IMR-90 (cell line): ENCODE data around the gene C17orf50. TPM values are rescaled to one million over a fixed set of nuclear protein-coding genes. Genes with fewer than 3 reads are reported as not detected.

Experiments used
- ATAC-seq: fragments of 200-7000 bp; cut with Tn5 transposase; 2 replicates; pipeline ENCODE4 v1.9.1; 2020; ENCODE audit warnings: low read depth, mild to moderate bottlenecking, moderate library complexity
- BruUV-seq: library from RNA; stranded (reverse); fragments of 400-500 nt; replicated peaks from 2 replicates; lab custom pipeline; 2021; lab: Mats Ljungman, UMichigan
- CTCF ChIA-PET: fragments of 300-600 bp; formaldehyde crosslinking; extraction: SDS; loops from one replicate; lab custom pipeline; 2021; ENCODE audit warnings: antibody characterized with exemption; lab: Yijun Ruan, JAX
- POLR2A ChIA-PET: fragments of 300-600 bp; sonication (Branson Sonifier 250); formaldehyde crosslinking; loops from one replicate; lab custom pipeline; 2022; ENCODE audit warnings: antibody characterized with exemption; ENCODE audit not compliant: unreplicated experiment; lab: Charles Lee
- DNase-seq: peaks from one replicate; pipeline ENCODE4 v3.0.0; 2013
- H2AFZ ChIP-seq: replicated peaks from 2 replicates; pipeline ENCODE3; 2013; ENCODE audit warnings: low read length, mild to moderate bottlenecking; ENCODE audit not compliant: poor library complexity
- H2AK5ac ChIP-seq: 2 replicates; pipeline ENCODE4 v1.6.1; 2013; ENCODE audit warnings: low read depth, low read length, inconsistent platforms
- H2AK9ac ChIP-seq: replicated peaks from 2 replicates; pipeline ENCODE3; 2013; ENCODE audit warnings: mild to moderate bottlenecking, low read depth, low read length, moderate library complexity; ENCODE audit not compliant: poor library complexity
- H2BK120ac ChIP-seq: 2 replicates; pipeline ENCODE4 v1.6.1; 2013; ENCODE audit warnings: low read depth, low read length, inconsistent platforms
- H2BK15ac ChIP-seq: 3 replicates; pipeline ENCODE4 v1.6.1; 2013; ENCODE audit warnings: low read depth, low read length, inconsistent platforms
- H2BK20ac ChIP-seq: 2 replicates; pipeline ENCODE4 v1.6.1; 2013; ENCODE audit warnings: low read depth, mild to moderate bottlenecking, inconsistent platforms, low read length, moderate library complexity
- H2BK5ac ChIP-seq: 2 replicates; pipeline ENCODE4 v1.6.1; 2013; ENCODE audit warnings: mild to moderate bottlenecking, low read depth, low read length, inconsistent platforms; ENCODE audit not compliant: poor library complexity, severe bottlenecking
- H3K14ac ChIP-seq: replicated peaks from 2 replicates; pipeline ENCODE4 v1.6.1; 2013; ENCODE audit warnings: low read depth, low read length, inconsistent platforms
- H3K18ac ChIP-seq: 2 replicates; pipeline ENCODE4 v1.6.1; 2013; ENCODE audit warnings: low read depth, low read length, control low read depth
- H3K23ac ChIP-seq: 2 replicates; pipeline ENCODE4 v1.6.1; 2013; ENCODE audit warnings: low read depth, low read length, inconsistent platforms
- H3K27ac ChIP-seq: 2 replicates; pipeline ENCODE4 v1.5.1; 2013; ENCODE audit warnings: mild to moderate bottlenecking, control low read depth, low read length; ENCODE audit not compliant: insufficient read depth
- H3K27me3 ChIP-seq: 2 replicates; pipeline ENCODE4 v1.6.1; 2013; ENCODE audit warnings: low read length; ENCODE audit not compliant: control insufficient read depth, insufficient read depth
- H3K36me3 ChIP-seq: 2 replicates; pipeline ENCODE4 v1.6.1; 2013; ENCODE audit warnings: low read length, mixed read lengths; ENCODE audit not compliant: control insufficient read depth, insufficient read depth
- H3K4ac ChIP-seq: 2 replicates; pipeline ENCODE4 v1.6.1; 2013; ENCODE audit warnings: low read depth, low read length, inconsistent platforms
- H3K4me1 ChIP-seq: 2 replicates; pipeline ENCODE4 v1.6.1; 2013; ENCODE audit warnings: low read length, mixed read lengths; ENCODE audit not compliant: control insufficient read depth, insufficient read depth
- H3K4me2 ChIP-seq: 2 replicates; pipeline ENCODE4 v1.6.1; 2013; ENCODE audit warnings: low read depth, mild to moderate bottlenecking, control low read depth, low read length, moderate library complexity
- H3K4me3 ChIP-seq: 2 replicates; pipeline ENCODE4 v1.5.1; 2013; ENCODE audit warnings: low read depth, mild to moderate bottlenecking, control low read depth, low read length, moderate library complexity; ENCODE audit not compliant: insufficient read depth
- H3K56ac ChIP-seq: 2 replicates; pipeline ENCODE4 v1.6.1; 2013; ENCODE audit warnings: low read length, inconsistent platforms; ENCODE audit not compliant: insufficient read depth; ENCODE audit errors: extremely low read depth
- H3K79me1 ChIP-seq, 2 experiments: 2 replicates each; pipeline ENCODE4 v1.6.1; 2013; ENCODE audit warnings: low read length in 2 of 2, inconsistent platforms in 1 of 2, low read depth in 1 of 2
- H3K9ac ChIP-seq: 2 replicates; pipeline ENCODE4 v1.6.1; 2013; ENCODE audit warnings: low read depth, low read length, control low read depth
- H3K9me1 ChIP-seq: 2 replicates; pipeline ENCODE4 v1.6.1; 2013; ENCODE audit warnings: low read length, inconsistent platforms; ENCODE audit not compliant: insufficient read depth
- H3K9me3 ChIP-seq: 2 replicates; pipeline ENCODE4 v1.6.1; 2013; ENCODE audit warnings: low read length; ENCODE audit not compliant: control insufficient read depth, insufficient read depth
- H4K20me1 ChIP-seq: 2 replicates; pipeline ENCODE4 v1.6.1; 2013; ENCODE audit warnings: low read length, inconsistent platforms; ENCODE audit not compliant: insufficient read depth
- H4K5ac ChIP-seq: 2 replicates; pipeline ENCODE4 v1.6.1; 2013; ENCODE audit warnings: mild to moderate bottlenecking, low read depth, low read length, control low read depth
- H4K8ac ChIP-seq, 2 experiments: 2 replicates each; pipeline ENCODE4 v1.6.1; 2013; ENCODE audit warnings: low read depth in 2 of 2, low read length in 2 of 2, control low read depth in 1 of 2, inconsistent platforms in 1 of 2
- H4K91ac ChIP-seq: 2 replicates; pipeline ENCODE4 v1.6.1; 2013; ENCODE audit warnings: low read depth, low read length, inconsistent platforms; ENCODE audit not compliant: insufficient read depth
- BHLHE40 ChIP-seq: fragments of 150-350 bp; IDR thresholded peaks from 2 replicates; pipeline ENCODE4 v1.6.1; 2016; ENCODE audit warnings: mild to moderate bottlenecking, low read depth, low read length
- CHD1 ChIP-seq: IDR thresholded peaks from 2 replicates; pipeline ENCODE4 v1.6.1; 2012; ENCODE audit warnings: low read depth, low read length, improper control_type of control experiment
- MAFK ChIP-seq: IDR thresholded peaks from 2 replicates; pipeline ENCODE4 v1.6.1; 2012; ENCODE audit warnings: low read depth, low read length, improper control_type of control experiment
- NFE2L2 ChIP-seq: fragments of 150-350 bp; IDR thresholded peaks from 2 replicates; pipeline ENCODE4 v1.6.1; 2016; ENCODE audit warnings: low read depth, mild to moderate bottlenecking, low read length
- POLR2A ChIP-seq: IDR thresholded peaks from 2 replicates; pipeline ENCODE4 v1.6.1; 2012; ENCODE audit warnings: mild to moderate bottlenecking, low read depth, low read length
- RAD21 ChIP-seq: IDR thresholded peaks from 2 replicates; pipeline ENCODE4 v1.6.1; 2012; ENCODE audit warnings: low read length, improper control_type of control experiment
- USF2 ChIP-seq: fragments of 150-350 bp; IDR thresholded peaks from 2 replicates; pipeline ENCODE4 v1.6.1; 2017; ENCODE audit warnings: mild to moderate bottlenecking, antibody characterized with exemption, low read length, low read depth
- WGBS, 2 experiments: methylation state at CpG; one replicate each; pipeline versions ENCODE4 v1.1.5 to v1.1.7; 2013; ENCODE audit warnings: missing lambda C conversion rate in 2 of 2; ENCODE audit not compliant: insufficient read length in 1 of 2; ENCODE audit errors: extremely low coverage in 2 of 2; 5-methylcytosine and 5-hydroxymethylcytosine counted together
- dilution Hi-C: fragments of 300-500 bp; cut with HindIII; formaldehyde crosslinking; loops from one replicate; pipeline ENCODE4 v1.14.3; 2018; ENCODE audit warnings: low sequenced_read_pairs; ENCODE audit not compliant: unreplicated experiment
- in situ Hi-C: fragments of 300-500 bp; cut with MboI; formaldehyde crosslinking; loops from 3 replicates; pipeline ENCODE4 v1.14.3; 2019; ENCODE audit warnings: low sequenced_read_pairs, inconsistent platforms, mixed read lengths
- intact Hi-C: fragments of 100-400 bp; cut with micrococcal nuclease; formaldehyde crosslinking; loops from 2 replicates; pipeline ENCODE4 v1.10.0; 2022
- polyA plus RNA-seq, 3 experiments: library from polyadenylated mRNA; depleted of rRNA; stranded (reverse); fragments of >200 nt; gene quantifications; 2 replicates each; pipeline ENCODE4 v1.2.3, GENCODE V29; 2012; ENCODE audit warnings: low replicate concordance in 1 of 3
- total RNA-seq: library from RNA; depleted of rRNA; stranded (reverse); fragments of >200 nt; gene quantifications from 2 replicates; pipeline ENCODE4 v1.2.3, GENCODE V29; 2012

The C17orf50 gene
- total and polyA plus RNA-seq, 2 of the 4 experiments (the other 2 are of a cell fraction), result not detected

GRCh38 chr17:35742496-35742895, 18.2 kb upstream of the C17orf50 start:
- Histone ChIP-seq H3K36me3 (no peaks in the 10 kb centered on the region), H3K4me1 (no peaks in the 10 kb centered on the region), H3K4ac (no peak overlapping the region), H3K4me2 (no peak overlapping the region), H3K9me3 (no peaks in the 10 kb centered on the region), H2BK5ac (no peak overlapping the region), H2BK15ac (no peak overlapping the region), H3K14ac (no peak overlapping the region), H4K8ac (no peak overlapping the region), H3K4me3 (no peak overlapping the region), H3K27me3 (peaks cover 46% of the 10 kb centered on the region), H3K9ac (no peak overlapping the region), H3K9me1 (peaks cover 2% of the 10 kb centered on the region; the same call in 1 of the 2 replicates), H4K91ac (no peak overlapping the region), H3K18ac (no peak overlapping the region), H3K23ac (no peak overlapping the region), H2BK120ac (no peak overlapping the region), H2AK9ac (no peak overlapping the region), H2AK5ac (no peak overlapping the region), H4K20me1 (peaks cover 12% of the 10 kb centered on the region), H3K79me1 (no peaks in the 10 kb centered on the region), H3K27ac (no peak overlapping the region), H4K5ac (no peak overlapping the region), H2AFZ (no peak overlapping the region), H3K56ac (no peak overlapping the region), H2BK20ac (no peak overlapping the region)
- 80% methylated on average over 1 of the region's 7 CpGs; no CpG with 5 or more reads in 1 of the 2 experiments for WGBS, 2 experiments
- dilution Hi-C loops (no loop called here), in situ Hi-C loops (loop anchor here (25.0 kb wide), 1 partner anchor 380 kb away; the partner anchor contains the start of gene SLFN11), intact Hi-C loops (loop anchor here (10.0 kb wide), 2 partner anchors 308 to 498 kb away; partner anchors contain the start of genes SLFN12 and SLFN5)
- BruUV-seq, result no TSS peak
- ATAC-seq (no peak), DNase-seq (no peak)
- no peak for TF ChIP-seq POLR2A
- no peak for TF ChIP-seq USF2
- TF ChIP-seq CHD1, result no peak
- TF ChIP-seq MAFK, result no peak
- TF ChIP-seq NFE2L2, result no peak
- TF ChIP-seq RAD21, result no peak
- no peak for TF ChIP-seq BHLHE40
- POLR2A ChIA-PET, result no interaction called here
- CTCF ChIA-PET, result interaction anchor here (0.6 kb wide), 1 partner anchor 19 kb away, joined by 3 read pairs; no protein-coding TSS in a partner anchor
